Measurements from ENCODE around the gene S1PR5.
A peak's percentile ranks its signal among the peaks of the same experiment; 100 is the strongest.

The S1PR5 gene

DNA sequence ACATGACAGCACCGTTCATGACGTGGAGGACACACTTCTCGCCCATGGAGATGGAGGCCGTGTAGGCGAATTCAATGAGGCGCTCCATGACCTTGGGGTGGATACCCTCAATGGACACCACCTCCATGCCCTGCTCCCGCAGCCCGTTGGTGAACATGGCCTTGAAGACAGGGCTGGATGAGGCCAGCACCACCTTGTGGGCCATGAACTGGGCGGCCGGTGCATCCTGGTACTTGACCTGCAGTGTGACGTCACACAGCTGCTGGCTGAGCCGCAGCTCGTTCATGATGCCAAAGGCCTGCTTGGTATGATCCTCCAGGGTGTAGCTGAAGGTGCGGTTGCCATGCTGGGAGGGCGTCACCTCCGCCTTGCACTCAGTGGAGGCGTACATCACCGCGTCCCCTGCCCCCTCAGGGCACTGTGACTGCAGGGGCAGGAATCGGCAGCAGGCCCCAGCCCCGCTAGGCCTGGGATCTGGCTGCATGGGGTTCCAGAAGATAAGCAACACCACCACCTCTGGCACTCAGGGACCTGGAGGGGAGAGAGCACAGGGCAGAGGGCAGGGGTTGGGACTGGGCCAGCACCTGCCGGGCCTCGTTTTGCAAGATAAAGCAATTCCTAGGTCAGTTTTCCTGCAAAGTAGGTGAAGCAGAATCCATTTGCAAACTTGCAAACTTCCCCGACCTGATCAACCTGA lies 17.5 kb downstream of the S1PR5 start:
- H3K4me3 ChIP-seq = no peak overlapping the region
- no peaks in the 10 kb centered on the region for H3K9me3 ChIP-seq
- H3K4me1 ChIP-seq = peaks cover 11% of the 10 kb centered on the region
- peaks cover 62% of the 10 kb centered on the region for H3K36me3 ChIP-seq (replicated peaks)
- in situ Hi-C loops (cut with MboI; ENCODE audit: low sequenced_read_pairs) = no loop called here
- DNase-seq (ENCODE audit: low spot score in 2 of 2) = no peak
- H3K27me3 ChIP-seq (ENCODE audit: low read depth) = no peaks in the 10 kb centered on the region

GRCh38 chr19:10497371-10497770 lies 19.9 kb downstream of the S1PR5 start:
- in situ Hi-C loops (cut with MboI; ENCODE audit: low sequenced_read_pairs) = no loop called here
- H3K36me3 ChIP-seq (replicated peaks) = peaks cover 68% of the 10 kb centered on the region
- no peak overlapping the region for H3K4me3 ChIP-seq
- no peak for DNase-seq (ENCODE audit: low spot score in 2 of 2)
- no peaks in the 10 kb centered on the region for H3K27me3 ChIP-seq (ENCODE audit: low read depth)
- H3K4me1 ChIP-seq = peaks cover 11% of the 10 kb centered on the region
- H3K9me3 ChIP-seq = no peaks in the 10 kb centered on the region

- H3K9me3 ChIP-seq = no peaks in the 10 kb centered on the region
- peaks cover 78% of the 10 kb centered on the region for H3K36me3 ChIP-seq (replicated peaks)
- no peak overlapping the region for H3K4me3 ChIP-seq
- in situ Hi-C loops (cut with MboI; ENCODE audit: low sequenced_read_pairs) = no loop called here
- H3K27me3 ChIP-seq (ENCODE audit: low read depth) = no peaks in the 10 kb centered on the region
- no peak for DNase-seq (ENCODE audit: low spot score in 2 of 2)
- no peaks in the 10 kb centered on the region for H3K4me1 ChIP-seq
Observed at GRCh38 chr19:10491472-10492047, 25.7 kb downstream of the S1PR5 start.

DNA sequence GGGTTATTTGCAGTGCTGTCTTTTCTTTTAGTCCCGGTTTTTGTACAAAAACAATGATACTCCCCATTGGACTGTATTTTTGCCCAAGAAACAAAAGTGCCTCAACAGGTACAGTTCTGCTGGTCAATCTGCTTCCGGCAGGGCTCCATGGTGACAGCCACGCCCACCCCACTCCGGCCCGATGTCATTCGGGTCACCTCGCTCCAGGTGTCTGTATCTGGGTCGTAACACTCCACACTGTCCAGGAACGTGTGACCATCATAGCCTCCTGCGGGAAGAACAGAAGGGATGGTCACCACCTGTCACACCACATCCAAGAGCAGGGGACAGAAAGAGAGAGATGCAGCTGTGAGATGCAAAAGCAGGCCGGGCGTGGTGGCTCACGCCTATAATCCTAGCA lies 30.7 kb downstream of the S1PR5 start:
- Histone ChIP-seq H3K9me3 (no peaks in the 10 kb centered on the region), H3K4me3 (no peak overlapping the region), H3K4me1 (no peaks in the 10 kb centered on the region), H3K36me3 (replicated peaks) (peaks cover 70% of the 10 kb centered on the region), H3K27me3 (ENCODE audit: low read depth) (no peaks in the 10 kb centered on the region)
- no peak for DNase-seq (ENCODE audit: low spot score in 2 of 2)
- in situ Hi-C loops (cut with MboI; ENCODE audit: low sequenced_read_pairs) = no loop called here

DNA sequence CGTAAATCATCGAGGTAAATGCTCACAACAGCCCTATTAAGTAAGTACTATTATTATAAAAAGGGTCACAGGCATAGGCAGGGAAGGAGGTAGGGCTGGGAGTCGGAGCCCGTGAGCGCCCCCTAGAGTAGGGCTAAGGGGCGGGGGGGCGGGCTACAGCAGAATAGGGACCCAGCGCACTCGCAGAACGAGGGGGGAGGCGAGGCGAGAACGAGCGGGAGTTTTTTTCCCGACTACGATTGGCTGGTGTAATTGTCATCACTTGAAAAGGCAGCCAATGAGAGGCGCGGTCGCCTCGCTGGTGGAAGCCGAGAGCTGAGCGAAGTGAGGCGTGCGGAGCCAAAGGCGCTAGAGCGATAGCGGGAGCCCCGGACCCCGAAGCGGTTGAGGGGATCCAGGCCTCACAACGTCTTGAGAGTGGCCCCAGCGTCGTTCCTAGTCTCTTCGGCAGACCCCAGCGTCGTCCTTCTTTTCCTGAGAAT lies 38.3 kb downstream of the S1PR5 start:
- no peaks in the 10 kb centered on the region for H3K4me1 ChIP-seq
- no peaks in the 10 kb centered on the region for H3K9me3 ChIP-seq
- peaks cover 6% of the 10 kb centered on the region; the same call in 1 of the 2 replicates for H3K36me3 ChIP-seq (replicated peaks)
- H3K27me3 ChIP-seq (ENCODE audit: low read depth) = no peaks in the 10 kb centered on the region
- no peak overlapping the region for H3K4me3 ChIP-seq
- DNase-seq (ENCODE audit: low spot score in 2 of 2) = peak in 1 of 2 experiments; percentile 71
- in situ Hi-C loops (cut with MboI; ENCODE audit: low sequenced_read_pairs) = no loop called here

GRCh38 chr19:10478476-10478875 lies 38.8 kb downstream of the S1PR5 start:
- no peaks in the 10 kb centered on the region for H3K27me3 ChIP-seq (ENCODE audit: low read depth)
- no peaks in the 10 kb centered on the region for H3K9me3 ChIP-seq
- no peak overlapping the region for H3K4me3 ChIP-seq
- no peak for DNase-seq (ENCODE audit: low spot score in 2 of 2)
- peaks cover 3% of the 10 kb centered on the region; the same call in 1 of the 2 replicates for H3K36me3 ChIP-seq (replicated peaks)
- in situ Hi-C loops (cut with MboI; ENCODE audit: low sequenced_read_pairs) = no loop called here
- no peaks in the 10 kb centered on the region for H3K4me1 ChIP-seq

GRCh38 chr19:10474962-10475451 lies 42.2 kb downstream of the S1PR5 start:
- Histone ChIP-seq H3K4me1 (no peaks in the 10 kb centered on the region), H3K36me3 (replicated peaks) (no peaks in the 10 kb centered on the region), H3K27me3 (ENCODE audit: low read depth) (no peaks in the 10 kb centered on the region), H3K9me3 (no peaks in the 10 kb centered on the region), H3K4me3 (no peak overlapping the region)
- DNase-seq (ENCODE audit: low spot score in 2 of 2) = no peak
- in situ Hi-C loops (cut with MboI; ENCODE audit: low sequenced_read_pairs) = no loop called here

- no peaks in the 10 kb centered on the region for H3K4me1 ChIP-seq
- H3K36me3 ChIP-seq (replicated peaks) = no peaks in the 10 kb centered on the region
- in situ Hi-C loops (cut with MboI; ENCODE audit: low sequenced_read_pairs) = no loop called here
- no peaks in the 10 kb centered on the region for H3K9me3 ChIP-seq
- H3K4me3 ChIP-seq = no peak overlapping the region
- DNase-seq (ENCODE audit: low spot score in 2 of 2) = no peak
- H3K27me3 ChIP-seq (ENCODE audit: low read depth) = no peaks in the 10 kb centered on the region
Observed at GRCh38 chr19:10473192-10473591, 44.1 kb downstream of the S1PR5 start.

GRCh38 chr19:10471909-10472308 lies 45.3 kb downstream of the S1PR5 start:
- H3K27me3 ChIP-seq (ENCODE audit: low read depth) = no peaks in the 10 kb centered on the region
- no peaks in the 10 kb centered on the region for H3K9me3 ChIP-seq
- no peaks in the 10 kb centered on the region for H3K36me3 ChIP-seq (replicated peaks)
- H3K4me3 ChIP-seq = no peak overlapping the region
- in situ Hi-C loops (cut with MboI; ENCODE audit: low sequenced_read_pairs) = no loop called here
- peak; percentile 23 to 56 for DNase-seq (ENCODE audit: low spot score in 2 of 2)
- no peaks in the 10 kb centered on the region for H3K4me1 ChIP-seq

- no peaks in the 10 kb centered on the region for H3K4me1 ChIP-seq
- in situ Hi-C loops (cut with MboI; ENCODE audit: low sequenced_read_pairs) = no loop called here
- H3K27me3 ChIP-seq (ENCODE audit: low read depth) = no peaks in the 10 kb centered on the region
- H3K4me3 ChIP-seq = no peak overlapping the region
- H3K9me3 ChIP-seq = no peaks in the 10 kb centered on the region
- DNase-seq (ENCODE audit: low spot score in 2 of 2) = no peak
- H3K36me3 ChIP-seq (replicated peaks) = no peaks in the 10 kb centered on the region
Observed at GRCh38 chr19:10468133-10468532, 49.1 kb downstream of the S1PR5 start.

DNA sequence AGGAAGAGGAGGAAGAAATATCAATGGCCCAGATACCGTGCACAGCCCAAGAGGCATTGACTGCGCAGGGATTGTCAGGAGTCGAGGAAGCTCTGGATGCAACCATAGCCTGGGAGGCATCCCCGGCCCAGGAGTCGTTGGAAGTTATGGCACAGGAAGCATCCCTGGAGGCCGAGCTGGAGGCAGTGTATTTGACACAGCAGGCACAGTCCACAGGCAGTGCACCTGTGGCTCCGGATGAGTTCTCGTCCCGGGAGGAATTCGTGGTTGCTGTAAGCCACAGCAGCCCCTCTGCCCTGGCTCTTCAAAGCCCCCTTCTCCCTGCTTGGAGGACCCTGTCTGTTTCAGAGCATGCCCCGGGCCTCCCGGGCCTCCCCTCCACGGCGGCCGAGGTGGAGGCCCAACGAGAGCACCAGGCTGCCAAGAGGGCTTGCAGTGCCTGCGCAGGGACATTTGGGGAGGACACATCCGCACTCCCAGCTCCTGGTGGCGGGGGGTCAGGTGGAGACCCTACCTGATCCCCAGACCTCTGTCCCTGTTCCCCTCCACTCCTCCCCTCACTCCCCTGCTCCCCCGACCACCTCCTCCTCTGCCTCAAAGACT lies 50.0 kb downstream of the S1PR5 start:
- in situ Hi-C loops (cut with MboI; ENCODE audit: low sequenced_read_pairs) = no loop called here
- no peaks in the 10 kb centered on the region for H3K4me1 ChIP-seq
- H3K4me3 ChIP-seq = no peak overlapping the region
- no peak for DNase-seq (ENCODE audit: low spot score in 2 of 2)
- H3K36me3 ChIP-seq (replicated peaks) = no peaks in the 10 kb centered on the region
- no peaks in the 10 kb centered on the region for H3K9me3 ChIP-seq
- no peaks in the 10 kb centered on the region for H3K27me3 ChIP-seq (ENCODE audit: low read depth)

- H3K36me3 ChIP-seq (replicated peaks) = no peaks in the 10 kb centered on the region
- H3K9me3 ChIP-seq = no peaks in the 10 kb centered on the region
- H3K4me1 ChIP-seq = peaks cover 4% of the 10 kb centered on the region
- H3K27me3 ChIP-seq (ENCODE audit: low read depth) = no peaks in the 10 kb centered on the region
- in situ Hi-C loops (cut with MboI; ENCODE audit: low sequenced_read_pairs) = no loop called here
- no peak overlapping the region for H3K4me3 ChIP-seq
- no peak for DNase-seq (ENCODE audit: low spot score in 2 of 2)
Observed at GRCh38 chr19:10464456-10464855, 52.8 kb downstream of the S1PR5 start.
